AG09309 (cell line): ENCODE data around the gene RHPN2.

Experiments used
- DNase-seq: peaks from one replicate; pipeline ENCODE4 v3.0.0-alpha.2; 2010; ENCODE audit warnings: low read depth
- H3K4me3 ChIP-seq: 2 replicates; pipeline ENCODE4 v1.5.1; 2011; ENCODE audit warnings: mild to moderate bottlenecking, low read depth, low read length, moderate library complexity; ENCODE audit not compliant: control insufficient read depth
- TF ChIP-seq, protein P1 (sequence below): IDR thresholded peaks from 2 replicates; pipeline ENCODE4 v1.5.1; 2011; ENCODE audit warnings: mild to moderate bottlenecking, low read depth, low read length, inconsistent platforms; ENCODE audit not compliant: insufficient read depth, control insufficient read depth; ENCODE audit errors: missing control alignments

Gene RHPN2

DNA sequence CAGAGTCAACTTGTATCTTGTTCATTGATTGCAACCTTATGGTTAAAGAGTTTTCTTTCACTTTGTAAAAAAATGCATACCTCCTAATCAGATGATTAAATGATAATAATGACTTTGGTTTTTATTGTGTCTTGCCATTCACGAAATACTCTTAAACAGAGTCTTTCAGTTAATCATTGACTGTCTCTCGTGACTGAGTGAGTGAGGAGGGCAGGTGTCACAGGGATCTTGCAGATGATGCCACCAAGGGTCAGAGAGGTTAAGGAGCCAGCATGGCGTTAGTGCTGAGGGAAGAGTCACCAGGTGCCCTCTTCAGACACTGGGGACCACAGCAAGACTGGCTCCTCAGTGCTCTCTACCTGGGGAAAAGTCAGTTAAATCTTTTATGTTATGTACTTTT, 24.3 kb upstream of the RHPN2 start:
- H3K4me3 ChIP-seq = no peak overlapping the region
- DNase-seq = no peak
- TF ChIP-seq, protein P1, sequence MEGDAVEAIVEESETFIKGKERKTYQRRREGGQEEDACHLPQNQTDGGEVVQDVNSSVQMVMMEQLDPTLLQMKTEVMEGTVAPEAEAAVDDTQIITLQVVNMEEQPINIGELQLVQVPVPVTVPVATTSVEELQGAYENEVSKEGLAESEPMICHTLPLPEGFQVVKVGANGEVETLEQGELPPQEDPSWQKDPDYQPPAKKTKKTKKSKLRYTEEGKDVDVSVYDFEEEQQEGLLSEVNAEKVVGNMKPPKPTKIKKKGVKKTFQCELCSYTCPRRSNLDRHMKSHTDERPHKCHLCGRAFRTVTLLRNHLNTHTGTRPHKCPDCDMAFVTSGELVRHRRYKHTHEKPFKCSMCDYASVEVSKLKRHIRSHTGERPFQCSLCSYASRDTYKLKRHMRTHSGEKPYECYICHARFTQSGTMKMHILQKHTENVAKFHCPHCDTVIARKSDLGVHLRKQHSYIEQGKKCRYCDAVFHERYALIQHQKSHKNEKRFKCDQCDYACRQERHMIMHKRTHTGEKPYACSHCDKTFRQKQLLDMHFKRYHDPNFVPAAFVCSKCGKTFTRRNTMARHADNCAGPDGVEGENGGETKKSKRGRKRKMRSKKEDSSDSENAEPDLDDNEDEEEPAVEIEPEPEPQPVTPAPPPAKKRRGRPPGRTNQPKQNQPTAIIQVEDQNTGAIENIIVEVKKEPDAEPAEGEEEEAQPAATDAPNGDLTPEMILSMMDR = no peak

DNA sequence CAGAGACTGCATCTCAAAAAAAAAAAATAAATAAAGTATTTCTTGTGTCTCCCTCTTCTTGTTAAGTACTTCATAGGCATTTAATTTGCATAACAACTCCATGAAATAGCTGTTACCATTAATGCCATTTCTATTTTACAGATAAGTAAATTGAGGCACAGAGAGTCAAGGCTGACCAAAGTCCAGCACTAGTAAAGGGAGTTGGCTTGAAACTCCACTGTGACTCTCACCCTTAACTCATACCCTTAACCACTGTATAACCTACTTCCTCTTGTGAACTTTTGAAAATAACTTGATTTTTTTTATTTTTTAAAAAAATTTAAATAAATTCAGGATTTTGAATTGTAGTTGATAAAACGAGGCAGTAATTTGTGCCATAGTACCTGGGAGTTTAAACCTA, 22.3 kb upstream of the RHPN2 start:
- DNase-seq = no peak
- TF ChIP-seq, protein P1 = no peak
- H3K4me3 ChIP-seq = no peak overlapping the region

DNA sequence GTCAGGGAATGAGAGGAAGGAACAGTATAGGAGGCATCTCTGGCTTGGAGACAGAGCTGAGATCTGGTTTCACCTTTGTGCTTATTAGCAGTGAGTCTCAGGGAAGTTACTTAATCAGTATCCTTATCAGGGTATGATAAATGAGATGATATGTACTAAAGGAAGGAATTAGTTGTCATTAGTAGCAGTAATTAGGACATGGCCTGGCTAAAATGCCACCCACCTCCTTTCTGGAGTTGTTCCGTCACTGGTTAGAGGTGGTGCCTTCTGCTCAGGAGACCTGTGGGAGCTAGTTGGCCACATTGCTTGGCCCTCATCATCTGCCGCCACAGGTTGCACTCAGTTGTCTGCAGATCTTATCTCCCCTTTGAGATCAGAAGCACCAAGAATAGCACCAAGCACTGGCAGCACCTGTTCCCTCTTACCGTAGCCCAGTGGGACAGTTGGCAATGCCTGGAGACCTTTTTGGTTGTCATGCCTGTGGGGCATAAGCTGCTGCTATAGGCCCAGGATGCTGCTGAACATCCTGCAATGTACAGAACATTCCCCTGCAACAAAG, 21.0 kb upstream of the RHPN2 start:
- TF ChIP-seq, protein P1 = no peak
- no peak for DNase-seq
- H3K4me3 ChIP-seq = no peak overlapping the region

DNA sequence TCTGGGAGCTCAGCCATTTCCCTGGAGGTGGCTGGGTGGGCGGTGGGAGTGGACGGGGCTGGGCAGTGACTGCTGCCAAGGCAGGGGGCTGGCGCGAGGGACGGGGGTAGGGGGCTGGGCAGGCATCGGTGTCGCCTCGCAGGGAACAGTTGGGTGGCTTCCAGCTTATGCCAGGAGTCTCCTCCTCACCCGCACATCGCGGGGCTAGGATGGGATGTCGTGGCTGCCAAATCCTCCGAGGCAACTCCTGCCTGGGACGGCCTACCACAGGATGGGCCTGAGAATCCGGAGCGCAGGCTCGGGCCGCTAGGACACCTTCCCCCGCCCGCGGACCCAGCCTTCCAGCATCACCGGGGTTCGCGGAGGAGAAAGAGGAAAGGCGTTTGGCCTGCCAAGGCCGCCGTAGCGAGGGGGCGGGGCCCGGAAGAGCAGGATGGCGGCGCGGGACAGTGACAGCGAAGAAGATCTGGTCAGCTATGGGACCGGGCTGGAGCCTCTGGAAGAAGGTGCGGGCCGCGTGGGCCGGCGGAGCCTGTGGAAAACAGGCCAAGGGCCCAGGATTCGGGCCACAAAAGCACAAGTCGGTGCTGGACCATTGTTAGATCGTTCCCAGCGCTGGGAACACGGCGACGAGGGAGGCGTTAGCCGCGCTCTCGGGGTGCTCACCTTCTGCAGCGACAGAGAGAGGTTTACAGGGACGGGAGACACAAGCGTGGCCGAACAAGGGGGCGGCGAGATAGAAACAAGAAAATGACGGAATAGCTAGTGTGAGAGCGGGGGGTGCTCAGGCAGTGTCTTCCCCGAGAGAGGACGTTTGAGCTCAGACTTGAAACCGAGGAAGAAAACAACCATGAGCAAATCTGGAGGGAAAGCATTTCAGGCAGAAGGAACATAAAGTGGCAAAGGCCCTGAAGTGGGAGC, 16.3 kb upstream of the RHPN2 start, which contains the start of gene GPATCH1:
Gene GPATCH1 (plus strand): TSS at position 421 of the 921 bp plus-strand sequence. CDS start 13 bp downstream, at position 434.
- TF ChIP-seq, protein P1 = no peak
- peak within 1 kb of the TSS; percentile 91 for H3K4me3 ChIP-seq
- peak; percentile 20 for DNase-seq

DNA sequence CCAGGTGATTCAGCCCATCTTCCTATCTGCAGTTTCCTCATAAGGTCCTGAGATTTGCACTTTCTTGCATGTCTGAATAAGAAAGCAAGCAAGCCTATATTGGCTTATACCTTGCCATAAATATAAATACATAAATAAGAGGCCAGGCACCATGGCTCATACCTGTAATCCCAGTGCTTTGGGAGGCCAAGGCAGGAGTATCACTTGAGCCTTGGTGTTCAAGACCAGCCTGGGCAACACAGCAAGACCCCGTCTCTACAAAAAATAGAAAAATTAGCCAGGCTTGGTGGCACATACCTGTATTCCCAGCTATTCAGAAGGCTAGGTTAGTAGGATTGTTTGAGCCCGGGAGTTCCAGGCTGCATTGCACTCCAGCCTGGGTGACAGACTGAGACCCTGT, 10.8 kb upstream of the RHPN2 start:
- DNase-seq = no peak
- H3K4me3 ChIP-seq = no peak overlapping the region
- TF ChIP-seq, protein P1 = no peak

DNA sequence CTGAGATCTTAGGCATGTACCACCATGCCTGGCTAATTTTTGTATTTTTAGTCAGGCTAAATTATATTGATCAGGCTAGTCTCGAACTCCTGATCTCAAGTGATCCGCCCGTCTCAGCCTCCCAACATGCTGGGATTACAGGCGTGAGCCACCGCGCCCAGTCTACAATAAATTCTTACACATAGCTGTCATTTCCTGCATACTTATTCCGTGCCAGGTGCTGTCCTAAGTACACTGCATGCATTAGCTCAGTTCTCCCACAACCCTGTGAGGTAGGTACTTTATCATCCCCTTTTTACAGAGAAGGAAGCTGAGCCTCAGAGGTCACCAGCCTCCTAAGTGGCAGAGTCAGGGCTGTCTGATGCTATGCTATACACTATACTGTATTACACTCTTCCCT, 7.2 kb upstream of the RHPN2 start:
- no peak overlapping the region for H3K4me3 ChIP-seq
- TF ChIP-seq, protein P1 = no peak
- DNase-seq = no peak
